HepG2 (cell line): ENCODE measurements around the gene ZMYND19. TPM values are rescaled to one million over a fixed set of nuclear protein-coding genes. Genes with fewer than 3 reads are reported as not detected.

Source experiments
- AGO2 ChIP-seq: fragments of 200-400 bp; formaldehyde crosslinking; optimal IDR thresholded peaks from 2 replicates; pipeline ENCODE3; 2017; ENCODE audit warnings: mild to moderate bottlenecking, low read depth, low read length, moderate library complexity
- JUNB ChIP-seq: sonication (generic); formaldehyde crosslinking; IDR thresholded peaks from 2 replicates; pipeline ENCODE4 v1.8.0; 2022; ENCODE audit warnings: missing genetic modification reagents, mild to moderate bottlenecking, borderline replicate concordance
- KDM2A ChIP-seq: sonication (generic); formaldehyde crosslinking; IDR thresholded peaks from 2 replicates; pipeline ENCODE4 v1.4.0; 2020; ENCODE audit warnings: low read depth, missing genetic modification reagents, borderline replicate concordance
- KMT2B ChIP-seq: IDR thresholded peaks from 2 replicates; pipeline ENCODE4 v1.6.1; 2016; ENCODE audit warnings: missing genetic modification reagents, missing compliant biosample characterization
- NFE2L1 ChIP-seq: sonication (generic); formaldehyde crosslinking; IDR thresholded peaks from 2 replicates; pipeline ENCODE4 v1.4.0; 2020; ENCODE audit warnings: missing genetic modification reagents, mild to moderate bottlenecking, borderline replicate concordance
- PHF8 ChIP-seq: sonication (generic); formaldehyde crosslinking; IDR thresholded peaks from 2 replicates; pipeline ENCODE4 v1.5.0; 2020; ENCODE audit warnings: missing genetic modification reagents
- POLR2A ChIP-seq, 2 experiments: IDR thresholded peaks; 2 replicates each; pipeline ENCODE4 v1.6.1; 2011; ENCODE audit warnings: low read depth in 2 of 2, low read length in 2 of 2, mild to moderate bottlenecking in 1 of 2, moderate library complexity in 1 of 2; ENCODE audit not compliant: insufficient read depth in 1 of 2
- SETDB1 ChIP-seq: sonication (generic); formaldehyde crosslinking; IDR thresholded peaks from 2 replicates; pipeline ENCODE4 v1.5.1; 2020; ENCODE audit warnings: missing genetic modification reagents, mild to moderate bottlenecking, borderline replicate concordance
- SRSF4 ChIP-seq: fragments of 200-400 bp; formaldehyde crosslinking; IDR thresholded peaks from one replicate; pipeline ENCODE4 v1.6.1; 2018; ENCODE audit warnings: mild to moderate bottlenecking, low read depth, low read length, moderate library complexity; ENCODE audit not compliant: poor library complexity, severe bottlenecking
- TOE1 ChIP-seq: sonication (generic); formaldehyde crosslinking; IDR thresholded peaks from 2 replicates; pipeline ENCODE4 v1.4.0; 2020; ENCODE audit warnings: mild to moderate bottlenecking, missing genetic modification reagents
- ZNF678 ChIP-seq: sonication (generic); formaldehyde crosslinking; IDR thresholded peaks from 2 replicates; pipeline ENCODE4 v1.4.0; 2020; ENCODE audit warnings: mild to moderate bottlenecking, missing genetic modification reagents
- polyA plus RNA-seq, 8 experiments: library from polyadenylated mRNA; depleted of rRNA in 3 of 8; stranded (reverse) in 7 of 8; unstranded in 1 of 8; fragments of >200 nt; fragmentation: Illumina TruSeq in 4 of 8; extraction: Trizol in 4 of 8; gene quantifications; 2 replicates each; pipeline versions ENCODE4 v1.2.1 to v1.2.3, GENCODE V29; 2011 to 2016; ENCODE audit warnings: low read depth in 4 of 8, missing spikeins in 1 of 8, mixed read lengths in 1 of 8; ENCODE audit not compliant: insufficient read depth in 1 of 8
- total RNA-seq, 5 experiments: library from RNA; depleted of rRNA; stranded (reverse); fragments of >200 nt; fragmentation: Illumina TruSeq; extraction: Trizol; gene quantifications; 2 replicates each; pipeline ENCODE4 v1.2.3, GENCODE V29; 2016; ENCODE audit warnings: low read depth in 1 of 5
- TF ChIP-seq, protein P1 (sequence below): sonication (generic); formaldehyde crosslinking; IDR thresholded peaks from 2 replicates; pipeline ENCODE4 v1.4.0; 2020; ENCODE audit warnings: missing genetic modification reagents
- TF ChIP-seq, protein P2 (sequence below): sonication (generic); formaldehyde crosslinking; IDR thresholded peaks from 2 replicates; pipeline ENCODE4 v1.9.0; 2021; ENCODE audit warnings: missing genetic modification reagents, borderline replicate concordance
- TF ChIP-seq, protein P3 (sequence below): IDR thresholded peaks from 2 replicates; pipeline ENCODE4 v1.6.1; 2016; ENCODE audit warnings: low read depth, borderline replicate concordance
- TF ChIP-seq, protein P4 (sequence below): sonication (generic); formaldehyde crosslinking; IDR thresholded peaks from 2 replicates; pipeline ENCODE4 v1.4.0; 2020; ENCODE audit warnings: missing genetic modification reagents
- TF ChIP-seq, protein P5 (sequence below): sonication (generic); formaldehyde crosslinking; IDR thresholded peaks from 2 replicates; pipeline ENCODE4 v1.5.0; 2020; ENCODE audit warnings: mild to moderate bottlenecking, missing genetic modification reagents

Gene ZMYND19
- total and polyA plus RNA-seq, 2 of the 13 experiments (the other 11 are each of a cell fraction or from before 2014, with no cell fraction given) = 21.3 to 38.7 TPM

DNA sequence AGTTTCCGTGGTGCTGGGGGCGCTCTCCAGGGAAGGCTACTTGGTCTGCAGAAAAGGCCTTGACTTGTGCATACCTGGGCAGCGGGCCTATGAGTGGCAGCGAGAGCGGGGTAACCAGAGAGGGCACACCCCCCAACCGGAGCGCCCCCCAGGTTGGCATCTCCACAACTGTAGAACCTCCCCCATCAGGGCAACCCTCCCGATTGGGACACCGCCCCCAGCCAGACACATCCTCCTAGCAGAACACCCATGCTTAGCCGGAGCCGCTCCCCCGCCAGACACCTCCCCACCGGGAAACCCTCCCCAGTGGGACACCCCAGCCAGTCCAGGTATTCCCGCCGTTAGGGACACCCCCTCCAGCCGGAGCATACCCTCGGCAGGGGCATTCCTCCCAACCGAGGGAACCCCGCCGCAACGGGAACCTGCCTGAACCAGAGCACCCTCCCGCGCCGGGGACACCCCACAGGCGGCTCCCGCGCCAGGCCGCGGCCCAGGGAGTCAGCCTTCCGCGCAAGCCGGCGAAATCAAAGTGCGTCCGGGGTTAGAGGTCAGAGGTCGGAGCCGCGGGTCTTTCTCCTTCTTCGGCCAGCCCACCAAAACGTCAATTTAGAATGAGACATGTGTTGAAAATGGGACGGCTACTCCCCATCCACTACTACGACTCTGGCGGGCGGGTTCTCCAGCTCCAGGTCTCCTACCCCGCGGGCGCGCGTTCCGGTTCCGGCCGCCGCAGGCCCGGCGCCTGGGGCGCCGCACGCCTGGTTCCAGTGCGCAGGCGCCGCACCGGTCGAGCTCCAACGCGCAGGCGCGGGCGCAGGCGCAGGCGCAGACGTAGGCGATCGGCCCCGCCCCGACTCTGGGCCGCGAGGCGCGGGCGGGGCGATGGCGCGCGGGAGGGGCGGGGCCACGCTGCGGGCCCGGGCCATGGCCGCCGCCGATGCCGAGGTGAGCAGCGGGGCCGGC is 28.1 kb upstream of the ZMYND19 start, which contains the start of gene EHMT1 (continued):
- TF ChIP-seq, protein P1, sequence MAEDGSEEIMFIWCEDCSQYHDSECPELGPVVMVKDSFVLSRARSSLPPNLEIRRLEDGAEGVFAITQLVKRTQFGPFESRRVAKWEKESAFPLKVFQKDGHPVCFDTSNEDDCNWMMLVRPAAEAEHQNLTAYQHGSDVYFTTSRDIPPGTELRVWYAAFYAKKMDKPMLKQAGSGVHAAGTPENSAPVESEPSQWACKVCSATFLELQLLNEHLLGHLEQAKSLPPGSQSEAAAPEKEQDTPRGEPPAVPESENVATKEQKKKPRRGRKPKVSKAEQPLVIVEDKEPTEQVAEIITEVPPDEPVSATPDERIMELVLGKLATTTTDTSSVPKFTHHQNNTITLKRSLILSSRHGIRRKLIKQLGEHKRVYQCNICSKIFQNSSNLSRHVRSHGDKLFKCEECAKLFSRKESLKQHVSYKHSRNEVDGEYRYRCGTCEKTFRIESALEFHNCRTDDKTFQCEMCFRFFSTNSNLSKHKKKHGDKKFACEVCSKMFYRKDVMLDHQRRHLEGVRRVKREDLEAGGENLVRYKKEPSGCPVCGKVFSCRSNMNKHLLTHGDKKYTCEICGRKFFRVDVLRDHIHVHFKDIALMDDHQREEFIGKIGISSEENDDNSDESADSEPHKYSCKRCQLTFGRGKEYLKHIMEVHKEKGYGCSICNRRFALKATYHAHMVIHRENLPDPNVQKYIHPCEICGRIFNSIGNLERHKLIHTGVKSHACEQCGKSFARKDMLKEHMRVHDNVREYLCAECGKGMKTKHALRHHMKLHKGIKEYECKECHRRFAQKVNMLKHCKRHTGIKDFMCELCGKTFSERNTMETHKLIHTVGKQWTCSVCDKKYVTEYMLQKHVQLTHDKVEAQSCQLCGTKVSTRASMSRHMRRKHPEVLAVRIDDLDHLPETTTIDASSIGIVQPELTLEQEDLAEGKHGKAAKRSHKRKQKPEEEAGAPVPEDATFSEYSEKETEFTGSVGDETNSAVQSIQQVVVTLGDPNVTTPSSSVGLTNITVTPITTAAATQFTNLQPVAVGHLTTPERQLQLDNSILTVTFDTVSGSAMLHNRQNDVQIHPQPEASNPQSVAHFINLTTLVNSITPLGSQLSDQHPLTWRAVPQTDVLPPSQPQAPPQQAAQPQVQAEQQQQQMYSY = peak; percentile 35; the same call in 1 of the 2 replicates
- TF ChIP-seq ZNF678 (CRISPR knock-in tag) (no peak), PHF8 (CRISPR knock-in tag) (peak; percentile 91), JUNB (CRISPR knock-in tag) (no peak), NFE2L1 (no peak), TOE1 (CRISPR knock-in tag) (no peak), SETDB1 (CRISPR knock-in tag) (no peak), POLR2A (IDR thresholded peaks at IDR 0.05; ENCODE audit: insufficient read depth in 1 of 2, low read depth in 2 of 2, low read length in 2 of 2) (peak in 1 of 2 experiments; percentile 68; a peak in 2 of 4 replicates), KDM2A (CRISPR knock-in tag) (peak; percentile 99), SRSF4 (no peak), AGO2 (peak; percentile 98), KMT2B (CRISPR knock-in tag) (peak; percentile 75)
- TF ChIP-seq, protein P2, sequence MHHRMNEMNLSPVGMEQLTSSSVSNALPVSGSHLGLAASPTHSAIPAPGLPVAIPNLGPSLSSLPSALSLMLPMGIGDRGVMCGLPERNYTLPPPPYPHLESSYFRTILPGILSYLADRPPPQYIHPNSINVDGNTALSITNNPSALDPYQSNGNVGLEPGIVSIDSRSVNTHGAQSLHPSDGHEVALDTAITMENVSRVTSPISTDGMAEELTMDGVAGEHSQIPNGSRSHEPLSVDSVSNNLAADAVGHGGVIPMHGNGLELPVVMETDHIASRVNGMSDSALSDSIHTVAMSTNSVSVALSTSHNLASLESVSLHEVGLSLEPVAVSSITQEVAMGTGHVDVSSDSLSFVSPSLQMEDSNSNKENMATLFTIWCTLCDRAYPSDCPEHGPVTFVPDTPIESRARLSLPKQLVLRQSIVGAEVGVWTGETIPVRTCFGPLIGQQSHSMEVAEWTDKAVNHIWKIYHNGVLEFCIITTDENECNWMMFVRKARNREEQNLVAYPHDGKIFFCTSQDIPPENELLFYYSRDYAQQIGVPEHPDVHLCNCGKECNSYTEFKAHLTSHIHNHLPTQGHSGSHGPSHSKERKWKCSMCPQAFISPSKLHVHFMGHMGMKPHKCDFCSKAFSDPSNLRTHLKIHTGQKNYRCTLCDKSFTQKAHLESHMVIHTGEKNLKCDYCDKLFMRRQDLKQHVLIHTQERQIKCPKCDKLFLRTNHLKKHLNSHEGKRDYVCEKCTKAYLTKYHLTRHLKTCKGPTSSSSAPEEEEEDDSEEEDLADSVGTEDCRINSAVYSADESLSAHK (CRISPR knock-in tag) = no peak
- TF ChIP-seq, protein P3, sequence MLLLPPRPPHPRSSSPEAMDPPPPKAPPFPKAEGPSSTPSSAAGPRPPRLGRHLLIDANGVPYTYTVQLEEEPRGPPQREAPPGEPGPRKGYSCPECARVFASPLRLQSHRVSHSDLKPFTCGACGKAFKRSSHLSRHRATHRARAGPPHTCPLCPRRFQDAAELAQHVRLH = no peak
- TF ChIP-seq, protein P4, sequence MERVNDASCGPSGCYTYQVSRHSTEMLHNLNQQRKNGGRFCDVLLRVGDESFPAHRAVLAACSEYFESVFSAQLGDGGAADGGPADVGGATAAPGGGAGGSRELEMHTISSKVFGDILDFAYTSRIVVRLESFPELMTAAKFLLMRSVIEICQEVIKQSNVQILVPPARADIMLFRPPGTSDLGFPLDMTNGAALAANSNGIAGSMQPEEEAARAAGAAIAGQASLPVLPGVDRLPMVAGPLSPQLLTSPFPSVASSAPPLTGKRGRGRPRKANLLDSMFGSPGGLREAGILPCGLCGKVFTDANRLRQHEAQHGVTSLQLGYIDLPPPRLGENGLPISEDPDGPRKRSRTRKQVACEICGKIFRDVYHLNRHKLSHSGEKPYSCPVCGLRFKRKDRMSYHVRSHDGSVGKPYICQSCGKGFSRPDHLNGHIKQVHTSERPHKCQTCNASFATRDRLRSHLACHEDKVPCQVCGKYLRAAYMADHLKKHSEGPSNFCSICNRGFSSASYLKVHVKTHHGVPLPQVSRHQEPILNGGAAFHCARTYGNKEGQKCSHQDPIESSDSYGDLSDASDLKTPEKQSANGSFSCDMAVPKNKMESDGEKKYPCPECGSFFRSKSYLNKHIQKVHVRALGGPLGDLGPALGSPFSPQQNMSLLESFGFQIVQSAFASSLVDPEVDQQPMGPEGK (CRISPR knock-in tag) = peak; percentile 32
- TF ChIP-seq, protein P5, sequence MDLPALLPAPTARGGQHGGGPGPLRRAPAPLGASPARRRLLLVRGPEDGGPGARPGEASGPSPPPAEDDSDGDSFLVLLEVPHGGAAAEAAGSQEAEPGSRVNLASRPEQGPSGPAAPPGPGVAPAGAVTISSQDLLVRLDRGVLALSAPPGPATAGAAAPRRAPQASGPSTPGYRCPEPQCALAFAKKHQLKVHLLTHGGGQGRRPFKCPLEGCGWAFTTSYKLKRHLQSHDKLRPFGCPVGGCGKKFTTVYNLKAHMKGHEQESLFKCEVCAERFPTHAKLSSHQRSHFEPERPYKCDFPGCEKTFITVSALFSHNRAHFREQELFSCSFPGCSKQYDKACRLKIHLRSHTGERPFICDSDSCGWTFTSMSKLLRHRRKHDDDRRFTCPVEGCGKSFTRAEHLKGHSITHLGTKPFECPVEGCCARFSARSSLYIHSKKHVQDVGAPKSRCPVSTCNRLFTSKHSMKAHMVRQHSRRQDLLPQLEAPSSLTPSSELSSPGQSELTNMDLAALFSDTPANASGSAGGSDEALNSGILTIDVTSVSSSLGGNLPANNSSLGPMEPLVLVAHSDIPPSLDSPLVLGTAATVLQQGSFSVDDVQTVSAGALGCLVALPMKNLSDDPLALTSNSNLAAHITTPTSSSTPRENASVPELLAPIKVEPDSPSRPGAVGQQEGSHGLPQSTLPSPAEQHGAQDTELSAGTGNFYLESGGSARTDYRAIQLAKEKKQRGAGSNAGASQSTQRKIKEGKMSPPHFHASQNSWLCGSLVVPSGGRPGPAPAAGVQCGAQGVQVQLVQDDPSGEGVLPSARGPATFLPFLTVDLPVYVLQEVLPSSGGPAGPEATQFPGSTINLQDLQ (CRISPR knock-in tag) = 0 out of 2 replicates have a peak, but pooled peaks have one; percentile 57
